ENCODE measurements around the gene TRMT1. TPM values are rescaled to one million over a fixed set of nuclear protein-coding genes. Genes with fewer than 3 reads are reported as not detected.

The TRMT1 gene
- total RNA-seq, 1 donor from 2014 or later = 49.9 TPM

- no peak for DNase-seq (ENCODE audit: low read depth)
- TF ChIP-seq CTCF (conservative IDR thresholded peaks at IDR 0.05; ENCODE audit: low read depth, low read length) = no peak
- no peak overlapping the region for H3K4me3 ChIP-seq (ENCODE audit: low read depth, low read length)
These were observed 37.5 kb downstream of the TRMT1 start for GRCh38 chr19:13078897-13079541.

- TF ChIP-seq CTCF (conservative IDR thresholded peaks at IDR 0.05; ENCODE audit: low read depth, low read length) = no peak
- DNase-seq (ENCODE audit: low read depth) = no peak
These were observed 38.2 kb downstream of the TRMT1 start for GRCh38 chr19:13078381-13078780.

GRCh38 chr19:13077240-13077639 lies 39.3 kb downstream of the TRMT1 start:
- no peak overlapping the region for H3K4me3 ChIP-seq (ENCODE audit: low read depth, low read length)
- DNase-seq (ENCODE audit: low read depth) = no peak
- no peak for TF ChIP-seq CTCF (conservative IDR thresholded peaks at IDR 0.05; ENCODE audit: low read depth, low read length)

More at GRCh38 chr19:13078381-13078780, 38.2 kb downstream of the TRMT1 start:
- no peak overlapping the region for H3K4me3 ChIP-seq (ENCODE audit: low read depth, low read length)

- no peak for TF ChIP-seq CTCF (conservative IDR thresholded peaks at IDR 0.05; ENCODE audit: low read depth, low read length)
- no peak overlapping the region for H3K4me3 ChIP-seq (ENCODE audit: low read depth, low read length)
- DNase-seq (ENCODE audit: low read depth) = no peak
These were observed 39.8 kb downstream of the TRMT1 start for GRCh38 chr19:13076787-13077186.

- DNase-seq (ENCODE audit: low read depth) = no peak
- TF ChIP-seq CTCF (conservative IDR thresholded peaks at IDR 0.05; ENCODE audit: low read depth, low read length) = no peak
- H3K4me3 ChIP-seq (ENCODE audit: low read depth, low read length) = no peak overlapping the region
These were observed 40.2 kb downstream of the TRMT1 start for GRCh38 chr19:13076320-13076719.

- no peak overlapping the region for H3K4me3 ChIP-seq (ENCODE audit: low read depth, low read length)
- no peak for DNase-seq (ENCODE audit: low read depth)
These were observed 42.2 kb downstream of the TRMT1 start for GRCh38 chr19:13074378-13074777.

More at GRCh38 chr19:13074378-13074777, 42.2 kb downstream of the TRMT1 start:
- TF ChIP-seq CTCF (conservative IDR thresholded peaks at IDR 0.05; ENCODE audit: low read depth, low read length) = no peak

All from epithelial cell of proximal tubule (primary cell).